Epithelial cell of esophagus (primary cell): ENCODE data around the gene JAK1.

Experiments
- DNase-seq: peaks from one replicate; pipeline ENCODE4 v3.0.0; 2010; ENCODE audit warnings: low read depth
- H3K4me3 ChIP-seq: 2 replicates; pipeline ENCODE4 v1.5.1; 2011; ENCODE audit warnings: mild to moderate bottlenecking, low read length, control low read depth
- CTCF ChIP-seq: IDR thresholded peaks from 2 replicates; pipeline ENCODE4 v1.5.1; 2011; ENCODE audit warnings: low read depth, mild to moderate bottlenecking, low read length, control low read depth, inconsistent platforms; ENCODE audit not compliant: insufficient read depth; ENCODE audit errors: missing control alignments

The JAK1 gene

DNA sequence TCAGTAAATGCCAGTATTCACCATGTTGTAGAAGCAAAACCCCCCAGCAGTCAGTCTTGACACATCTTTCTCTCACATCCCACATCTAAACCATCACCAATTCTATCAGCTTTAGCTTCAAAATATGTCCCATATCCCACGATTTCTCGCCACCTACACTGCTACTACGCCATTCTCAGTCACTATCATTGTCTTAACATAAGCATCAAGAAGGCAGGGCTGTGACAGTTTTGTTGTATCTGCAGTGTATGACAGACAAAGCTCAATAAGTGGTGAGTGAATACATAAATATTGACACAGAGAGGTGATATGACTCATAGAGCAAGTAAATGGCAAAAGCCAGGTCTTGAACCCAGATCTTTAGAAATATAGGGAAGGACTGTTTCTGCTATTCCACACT lies 59.9 kb downstream of the JAK1 start:
- no peak overlapping the region for H3K4me3 ChIP-seq
- DNase-seq, result peak; percentile 45
- no peak for TF ChIP-seq CTCF

GRCh38 chr1:64903593-64903992 lies 62.8 kb downstream of the JAK1 start:
- H3K4me3 ChIP-seq, result no peak overlapping the region
- DNase-seq, result no peak
- no peak for TF ChIP-seq CTCF

DNA sequence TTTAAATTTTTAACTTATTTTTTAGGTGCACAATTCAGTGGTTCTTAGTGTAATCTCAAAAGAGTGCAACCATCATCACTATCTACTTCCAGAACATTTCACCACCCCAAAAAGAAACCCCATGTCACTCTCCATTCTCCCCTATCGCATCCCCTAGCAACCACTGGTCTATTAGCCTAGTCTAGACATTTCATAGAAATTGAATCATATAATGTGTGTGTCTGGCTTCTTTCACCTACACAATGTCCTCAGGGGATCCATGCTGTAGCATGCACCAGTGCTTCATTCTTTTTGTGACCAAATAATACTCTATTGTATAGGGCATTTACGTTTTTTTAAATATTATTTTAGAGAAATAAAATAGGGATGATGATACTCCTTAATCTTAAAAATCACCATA lies 64.7 kb downstream of the JAK1 start:
- no peak overlapping the region for H3K4me3 ChIP-seq
- DNase-seq, result peak; percentile 82
- no peak for TF ChIP-seq CTCF

DNA sequence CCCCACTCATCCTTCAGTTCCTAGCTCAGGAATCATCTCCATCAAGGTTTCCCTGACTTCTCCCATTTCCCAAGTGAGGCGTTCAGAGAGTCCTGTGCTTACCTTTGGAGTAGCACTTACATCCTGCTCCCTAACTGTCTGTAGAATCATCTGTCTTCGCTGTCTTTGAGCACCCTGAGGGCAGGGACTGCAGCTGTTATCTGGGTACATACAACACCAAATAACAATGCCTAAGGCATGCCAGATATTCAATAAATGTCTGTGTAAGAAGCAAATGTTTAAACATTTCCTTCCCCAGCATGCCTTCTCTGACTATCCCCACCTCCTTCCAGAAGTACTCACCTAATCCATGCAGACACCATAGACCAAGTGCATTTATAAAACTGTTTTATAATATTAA lies 65.4 kb downstream of the JAK1 start:
- no peak overlapping the region for H3K4me3 ChIP-seq
- DNase-seq, result no peak
- no peak for TF ChIP-seq CTCF

GRCh38 chr1:64898107-64898861 lies 68.1 kb downstream of the JAK1 start:
- no peak overlapping the region for H3K4me3 ChIP-seq
- no peak for TF ChIP-seq CTCF
- DNase-seq, result peak; percentile 95

DNA sequence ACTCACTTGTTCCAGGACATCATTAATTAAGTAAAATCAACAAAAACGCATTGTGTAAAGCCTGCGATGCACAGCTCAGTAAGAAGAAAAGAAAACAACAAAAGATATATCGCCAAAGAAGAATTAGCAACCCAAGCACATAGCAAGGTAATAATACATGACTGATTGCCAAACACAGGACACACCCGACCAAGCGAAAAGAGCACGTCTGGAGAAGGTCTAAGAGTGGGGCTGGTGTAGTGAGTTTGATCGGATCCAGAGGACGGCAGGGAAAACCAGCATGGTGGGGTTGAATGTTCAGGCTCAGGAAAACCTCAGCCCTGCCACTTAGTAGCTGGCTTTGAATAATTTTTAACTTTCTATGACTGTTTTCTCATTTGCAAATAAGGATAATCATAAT lies 69.8 kb downstream of the JAK1 start:
- TF ChIP-seq CTCF, result no peak
- H3K4me3 ChIP-seq, result no peak overlapping the region
- peak; percentile 29 for DNase-seq

- H3K4me3 ChIP-seq, result no peak overlapping the region
- no peak for TF ChIP-seq CTCF
- DNase-seq, result no peak
These were observed 70.8 kb downstream of the JAK1 start for GRCh38 chr1:64895500-64895899.
